Vagina (tissue), 2 donors: ENCODE measurements around the gene MCM5. TPM values are rescaled to one million over a fixed set of nuclear protein-coding genes. Genes with fewer than 3 reads are reported as not detected.
"Not testable (repeated sequence)": the region's sequence is repeated elsewhere in the genome, so short reads cannot be mapped to it uniquely, and the experiment has no call there.

Experiments
- DNase-seq, 2 donors: peaks; one replicate each; pipeline ENCODE4 v3.0.0-alpha.2; 2017; ENCODE audit errors: extremely low spot score in 2 of 2
- H3K27ac ChIP-seq: fragments of 200-600 bp; sonication (generic); one replicate; pipeline ENCODE4 v1.5.1; 2019
- H3K27me3 ChIP-seq: fragments of 200-600 bp; sonication (generic); one replicate; pipeline ENCODE4 v1.5.1; 2019
- H3K36me3 ChIP-seq, 2 donors: fragments of 200-600 bp; sonication (generic); one replicate each; pipeline ENCODE4 v1.5.1; 2017 to 2019
- H3K4me1 ChIP-seq: fragments of 200-600 bp; sonication (generic); one replicate; pipeline ENCODE4 v1.5.1; 2019
- H3K4me3 ChIP-seq, 2 donors: fragments of 200-600 bp; sonication (generic); 1 replicate in 1 of 2; 2 replicates in 1 of 2; pipeline ENCODE4 v1.5.1; 2016 to 2019
- H3K9me3 ChIP-seq: fragments of 200-600 bp; sonication (generic); one replicate; pipeline ENCODE4 v1.5.1; 2019
- CTCF ChIP-seq, 3 experiments: fragments of 450-650 bp in 2 of 3; fragments of 200-600 bp in 1 of 3; sonication (generic) in 1 of 3; IDR thresholded peaks; one replicate each; pipeline ENCODE4 v1.5.1; 2017 to 2019; ENCODE audit warnings: antibody characterized with exemption in 3 of 3, mild to moderate bottlenecking in 2 of 3, moderate library complexity in 2 of 3
- POLR2A ChIP-seq, 2 donors: fragments of 450-650 bp; IDR thresholded peaks; one replicate each; pipeline ENCODE4 v1.6.1; 2017; ENCODE audit warnings: antibody characterized with exemption in 2 of 2, mild to moderate bottlenecking in 2 of 2, moderate library complexity in 2 of 2
- POLR2AphosphoS5 ChIP-seq, 2 donors: sonication (generic); formaldehyde crosslinking; IDR thresholded peaks; one replicate each; pipeline ENCODE4 v1.9.0; 2017; ENCODE audit warnings: antibody characterized with exemption in 2 of 2, mild to moderate bottlenecking in 2 of 2, low read depth in 1 of 2; ENCODE audit not compliant: insufficient read depth in 1 of 2
- intact Hi-C: fragments of 100-400 bp; cut with DNase I; formaldehyde crosslinking; loops from one replicate; pipeline ENCODE4 v1.15.1; 2023
- total RNA-seq: library from RNA; depleted of rRNA; stranded (reverse); fragments of >200 nt; gene quantifications from one replicate; pipeline ENCODE4 v1.2.3, GENCODE V29; 2016

MCM5 gene
- total RNA-seq, 1 donor from 2014 or later, result 17.9 TPM

- Histone ChIP-seq H3K27me3 (no peaks in the 10 kb centered on the region), H3K4me3 (no peak overlapping the region), H3K9me3 (no peaks in the 10 kb centered on the region), H3K27ac (peak overlapping the region; percentile 51), H3K36me3 (no peaks in the 10 kb centered on the region), H3K4me1 (peaks cover 12% of the 10 kb centered on the region)
- intact Hi-C loops, result no loop called here
- no peak for DNase-seq
- no peak for TF ChIP-seq POLR2A (IDR thresholded peaks at IDR 0.05)
- no peak for TF ChIP-seq CTCF (IDR thresholded peaks at IDR 0.05)
- TF ChIP-seq POLR2AphosphoS5 (IDR thresholded peaks at IDR 0.05; ENCODE audit: insufficient read depth in 1 of 2, low read depth in 1 of 2), result no peak
Measured at GRCh38 chr22:35463231-35463933, 63.4 kb downstream of the MCM5 start.

GRCh38 chr22:35464399-35464798 is 64.5 kb downstream of the MCM5 start:
- H3K36me3 ChIP-seq, result no peaks in the 10 kb centered on the region
- no peak overlapping the region for H3K4me3 ChIP-seq
- no peaks in the 10 kb centered on the region for H3K27me3 ChIP-seq
- DNase-seq, result no peak
- TF ChIP-seq CTCF (IDR thresholded peaks at IDR 0.05) (no peak), POLR2A (IDR thresholded peaks at IDR 0.05) (no peak), POLR2AphosphoS5 (IDR thresholded peaks at IDR 0.05; ENCODE audit: insufficient read depth in 1 of 2, low read depth in 1 of 2) (no peak)
- intact Hi-C loops, result no loop called here
- no peak overlapping the region for H3K27ac ChIP-seq
- no peaks in the 10 kb centered on the region for H3K9me3 ChIP-seq
- H3K4me1 ChIP-seq, result peaks cover 13% of the 10 kb centered on the region

DNA sequence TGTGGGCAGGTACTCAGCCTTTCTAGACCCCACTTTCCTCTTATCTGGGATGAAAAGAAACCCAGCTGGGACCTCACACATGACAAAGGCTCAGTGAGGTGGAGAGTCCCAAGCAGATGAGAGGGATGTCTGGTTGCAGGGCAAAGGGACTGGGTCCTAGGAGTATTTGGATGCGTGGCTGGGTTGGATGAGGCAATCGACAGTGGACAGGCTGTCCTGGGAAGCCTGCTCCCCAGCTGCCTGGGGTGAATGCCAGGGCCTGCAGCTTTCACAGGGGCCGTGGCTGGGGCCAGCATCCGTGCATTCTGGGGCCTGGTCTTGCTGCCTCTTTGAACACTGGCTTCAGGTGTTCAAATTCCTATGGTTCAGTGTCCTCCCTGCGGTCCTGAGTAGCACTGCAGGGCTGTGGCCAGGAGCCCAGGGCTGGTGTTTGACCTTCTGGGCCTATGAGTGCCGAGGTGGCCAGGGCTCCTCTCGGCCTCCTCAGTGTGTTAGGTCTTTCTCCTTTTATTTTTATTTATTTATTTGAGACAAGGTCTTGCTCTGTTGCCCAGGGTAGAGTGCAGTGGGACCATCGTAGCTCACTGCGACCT is 65.3 kb downstream of the MCM5 start:
- peak overlapping the region; percentile 31 for H3K27ac ChIP-seq
- no peaks in the 10 kb centered on the region for H3K36me3 ChIP-seq
- H3K9me3 ChIP-seq, result no peaks in the 10 kb centered on the region
- H3K4me1 ChIP-seq, result peaks cover 13% of the 10 kb centered on the region
- H3K4me3 ChIP-seq, result no peak overlapping the region
- DNase-seq, result no peak
- TF ChIP-seq POLR2AphosphoS5 (IDR thresholded peaks at IDR 0.05; ENCODE audit: insufficient read depth in 1 of 2, low read depth in 1 of 2) (peak in 1 of 2 donors; percentile 75), CTCF (IDR thresholded peaks at IDR 0.05) (no peak), POLR2A (IDR thresholded peaks at IDR 0.05) (no peak)
- H3K27me3 ChIP-seq, result no peaks in the 10 kb centered on the region
- intact Hi-C loops, result no loop called here

GRCh38 chr22:35467681-35468434 is 67.9 kb downstream of the MCM5 start:
- intact Hi-C loops, result no loop called here
- DNase-seq, result no peak
- Histone ChIP-seq H3K27me3 (no peaks in the 10 kb centered on the region), H3K4me1 (peaks cover 13% of the 10 kb centered on the region), H3K4me3 (no peak overlapping the region), H3K27ac (peak overlapping the region; percentile 86), H3K36me3 (no peaks in the 10 kb centered on the region), H3K9me3 (no peaks in the 10 kb centered on the region)
- TF ChIP-seq POLR2A (IDR thresholded peaks at IDR 0.05) (no peak), POLR2AphosphoS5 (IDR thresholded peaks at IDR 0.05; ENCODE audit: insufficient read depth in 1 of 2, low read depth in 1 of 2) (peak; percentile 71 to 79)

GRCh38 chr22:35470903-35471321 is 71.0 kb downstream of the MCM5 start:
- TF ChIP-seq POLR2A (IDR thresholded peaks at IDR 0.05), result no peak
- TF ChIP-seq POLR2AphosphoS5 (IDR thresholded peaks at IDR 0.05; ENCODE audit: insufficient read depth in 1 of 2, low read depth in 1 of 2), result no peak
- intact Hi-C loops, result no loop called here
- no peak overlapping the region for H3K4me3 ChIP-seq

GRCh38 chr22:35471566-35471965 is 71.6 kb downstream of the MCM5 start:
- DNase-seq, intact Hi-C loops, H3K9me3 ChIP-seq, H3K4me3 ChIP-seq, H3K27ac ChIP-seq, H3K36me3 ChIP-seq, H3K27me3 ChIP-seq: not testable (repeated sequence)
- H3K4me1 ChIP-seq, result peaks cover 13% of the 10 kb centered on the region

More at GRCh38 chr22:35470903-35471321, 71.0 kb downstream of the MCM5 start:
- DNase-seq, result no peak
- peaks cover 13% of the 10 kb centered on the region for H3K4me1 ChIP-seq
- H3K27ac ChIP-seq, result no peak overlapping the region
- no peaks in the 10 kb centered on the region for H3K9me3 ChIP-seq
- H3K27me3 ChIP-seq, result no peaks in the 10 kb centered on the region
- no peaks in the 10 kb centered on the region for H3K36me3 ChIP-seq
